Measurements from ENCODE around the gene KRTAP19-3. TPM values are rescaled to one million over a fixed set of nuclear protein-coding genes. Genes with fewer than 3 reads are reported as not detected.
"Not testable (repeated sequence)": the region's sequence is repeated elsewhere in the genome, so short reads cannot be mapped to it uniquely, and the experiment has no call there.

Gene KRTAP19-3
- total and polyA plus RNA-seq, 2 of the 13 experiments (the other 11 are each of a cell fraction or from before 2014, with no cell fraction given) = not detected

- in situ Hi-C loops (cut with HindIII; ENCODE audit: extremely low pct_ligation_motif_present, low pct_unique_long_range_greater_than_20kb); DNase-seq (ENCODE audit: low spot score); intact Hi-C loops (cut with micrococcal nuclease; ENCODE audit: unreplicated experiment); H3K4me2 ChIP-seq (ENCODE audit: low read depth, low read length); H4K20me1 ChIP-seq (ENCODE audit: insufficient read depth, low read length); H2AFZ ChIP-seq (ENCODE audit: low read length); CTCF ChIA-PET (ENCODE audit: low intra/inter-chr PET ratio, low total read pairs); H3K79me2 ChIP-seq (ENCODE audit: insufficient read depth, low read length); FAIRE-seq; H3K27me3 ChIP-seq (ENCODE audit: control insufficient read depth in 1 of 2, insufficient read depth in 2 of 2, low read length in 2 of 2); H3K27ac ChIP-seq (ENCODE audit: extremely low read length, insufficient read depth, low read length); H3K36me3 ChIP-seq (replicated peaks in 1 of 2; ENCODE audit: control insufficient read depth in 1 of 2, insufficient read depth in 2 of 2, low read length in 2 of 2); H3K9ac ChIP-seq (ENCODE audit: insufficient read depth, low read depth, low read length); BruUV-seq (replicated peaks); H3K4me3 ChIP-seq (replicated peaks in 1 of 3; ENCODE audit: insufficient read depth in 1 of 3, low read depth in 2 of 3, low read length in 3 of 3); POLR2A ChIA-PET; ATAC-seq; H3K4me1 ChIP-seq (ENCODE audit: insufficient read depth, low read length): not testable (repeated sequence)
- H3K9me3 ChIP-seq (ENCODE audit: low read length) = peaks cover 87% of the 10 kb centered on the region
- 3% methylated on average over 4 of the region's 4 CpGs for WGBS (ENCODE audit: low lambda C conversion rate)
Observed at GRCh38 chr21:30505621-30506205, 13.9 kb upstream of the KRTAP19-3 start.

- Histone ChIP-seq H3K9ac (ENCODE audit: insufficient read depth, low read depth, low read length) (no peak within 1 kb of the TSS), H2AFZ (ENCODE audit: low read length) (no peak within 1 kb of the TSS), H3K4me3 (replicated peaks in 1 of 3; ENCODE audit: insufficient read depth in 1 of 3, low read depth in 2 of 3, low read length in 3 of 3) (no peak within 1 kb of the TSS), H3K79me2 (ENCODE audit: insufficient read depth, low read length) (no peaks in the 10 kb centered on the region), H3K36me3 (replicated peaks in 1 of 2; ENCODE audit: control insufficient read depth in 1 of 2, insufficient read depth in 2 of 2, low read length in 2 of 2) (no peaks in the 10 kb centered on the region), H3K27me3 (ENCODE audit: control insufficient read depth in 1 of 2, insufficient read depth in 2 of 2, low read length in 2 of 2) (no peaks in the 10 kb centered on the region), H4K20me1 (ENCODE audit: insufficient read depth, low read length) (no peaks in the 10 kb centered on the region), H3K4me1 (ENCODE audit: insufficient read depth, low read length) (no peaks in the 10 kb centered on the region), H3K4me2 (ENCODE audit: low read depth, low read length) (no peak within 1 kb of the TSS), H3K9me3 (ENCODE audit: low read length) (peaks cover 92% of the 10 kb centered on the region), H3K27ac (ENCODE audit: extremely low read length, insufficient read depth, low read length) (no peak within 1 kb of the TSS)
- in situ Hi-C loops (cut with HindIII; ENCODE audit: extremely low pct_ligation_motif_present, low pct_unique_long_range_greater_than_20kb) (no loop called here), intact Hi-C loops (cut with micrococcal nuclease; ENCODE audit: unreplicated experiment) (no loop called here)
- WGBS (ENCODE audit: low lambda C conversion rate) = 3% methylated on average over 3 of the region's 6 CpGs
- TF ChIP-seq HHEX (CRISPR knock-in tag; IDR thresholded peaks at IDR 0.05) (no peak), ZNF207 (IDR thresholded peaks at IDR 0.05; ENCODE audit: borderline replicate concordance) (no peak), ZNF333 (CRISPR knock-in tag; IDR thresholded peaks at IDR 0.05; ENCODE audit: borderline replicate concordance) (no peak), ZNF282 (IDR thresholded peaks at IDR 0.05; ENCODE audit: partially characterized antibody) (no peak), NR2F2 (IDR thresholded peaks at IDR 0.05; ENCODE audit: borderline replicate concordance, low read depth) (no peak), ARID2 (CRISPR knock-in tag; IDR thresholded peaks at IDR 0.05; ENCODE audit: borderline replicate concordance) (no peak)
- TF ChIP-seq, protein P1, sequence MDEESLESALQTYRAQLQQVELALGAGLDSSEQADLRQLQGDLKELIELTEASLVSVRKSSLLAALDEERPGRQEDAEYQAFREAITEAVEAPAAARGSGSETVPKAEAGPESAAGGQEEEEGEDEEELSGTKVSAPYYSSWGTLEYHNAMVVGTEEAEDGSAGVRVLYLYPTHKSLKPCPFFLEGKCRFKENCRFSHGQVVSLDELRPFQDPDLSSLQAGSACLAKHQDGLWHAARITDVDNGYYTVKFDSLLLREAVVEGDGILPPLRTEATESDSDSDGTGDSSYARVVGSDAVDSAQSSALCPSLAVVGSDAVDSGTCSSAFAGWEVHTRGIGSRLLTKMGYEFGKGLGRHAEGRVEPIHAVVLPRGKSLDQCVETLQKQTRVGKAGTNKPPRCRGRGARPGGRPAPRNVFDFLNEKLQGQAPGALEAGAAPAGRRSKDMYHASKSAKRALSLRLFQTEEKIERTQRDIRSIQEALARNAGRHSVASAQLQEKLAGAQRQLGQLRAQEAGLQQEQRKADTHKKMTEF (CRISPR knock-in tag; IDR thresholded peaks at IDR 0.05) = no peak
- ChIA-PET CTCF (ENCODE audit: low intra/inter-chr PET ratio, low total read pairs) (no interaction called here), POLR2A (no interaction called here)
- FAIRE-seq (no peak), ATAC-seq (no peak), DNase-seq (ENCODE audit: low spot score) (no peak)
- no TSS peak for BruUV-seq (replicated peaks)
Observed at GRCh38 chr21:30502041-30502440, 10.2 kb upstream of the KRTAP19-3 start, which contains the start of gene KRTAP19-5. Gene KRTAP19-5, minus strand, starts transcription at chr21:30502141. Its CDS starts 51 bp downstream, at chr21:30502090.
